Uterus (tissue), 2 donors: ENCODE results near the gene EIF3A.

Source experiments
- POLR2A ChIP-seq, 2 donors: fragments of 450-650 bp; IDR thresholded peaks; one replicate each; pipeline ENCODE4 v1.6.1; 2016; ENCODE audit warnings: antibody characterized with exemption in 2 of 2, mild to moderate bottlenecking in 1 of 2, moderate library complexity in 1 of 2
- TF ChIP-seq, protein P1 (sequence below), 4 experiments: fragments of 200-600 bp in 2 of 4; fragments of 450-650 bp in 2 of 4; sonication (generic) in 2 of 4; IDR thresholded peaks; one replicate each; pipeline ENCODE4 v1.5.1; 2016 to 2019; ENCODE audit warnings: antibody characterized with exemption in 4 of 4, mild to moderate bottlenecking in 2 of 4, moderate library complexity in 1 of 4

GRCh38 chr10:119058010-119058409 lies 22.6 kb downstream of the EIF3A start:
- no peak for TF ChIP-seq POLR2A (IDR thresholded peaks at IDR 0.05)
- TF ChIP-seq, protein P1, sequence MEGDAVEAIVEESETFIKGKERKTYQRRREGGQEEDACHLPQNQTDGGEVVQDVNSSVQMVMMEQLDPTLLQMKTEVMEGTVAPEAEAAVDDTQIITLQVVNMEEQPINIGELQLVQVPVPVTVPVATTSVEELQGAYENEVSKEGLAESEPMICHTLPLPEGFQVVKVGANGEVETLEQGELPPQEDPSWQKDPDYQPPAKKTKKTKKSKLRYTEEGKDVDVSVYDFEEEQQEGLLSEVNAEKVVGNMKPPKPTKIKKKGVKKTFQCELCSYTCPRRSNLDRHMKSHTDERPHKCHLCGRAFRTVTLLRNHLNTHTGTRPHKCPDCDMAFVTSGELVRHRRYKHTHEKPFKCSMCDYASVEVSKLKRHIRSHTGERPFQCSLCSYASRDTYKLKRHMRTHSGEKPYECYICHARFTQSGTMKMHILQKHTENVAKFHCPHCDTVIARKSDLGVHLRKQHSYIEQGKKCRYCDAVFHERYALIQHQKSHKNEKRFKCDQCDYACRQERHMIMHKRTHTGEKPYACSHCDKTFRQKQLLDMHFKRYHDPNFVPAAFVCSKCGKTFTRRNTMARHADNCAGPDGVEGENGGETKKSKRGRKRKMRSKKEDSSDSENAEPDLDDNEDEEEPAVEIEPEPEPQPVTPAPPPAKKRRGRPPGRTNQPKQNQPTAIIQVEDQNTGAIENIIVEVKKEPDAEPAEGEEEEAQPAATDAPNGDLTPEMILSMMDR (IDR thresholded peaks at IDR 0.05) = no peak
